ENCODE results near the gene PLEKHM1.
A peak's percentile ranks its signal among the peaks of the same experiment; 100 is the strongest.

DNA sequence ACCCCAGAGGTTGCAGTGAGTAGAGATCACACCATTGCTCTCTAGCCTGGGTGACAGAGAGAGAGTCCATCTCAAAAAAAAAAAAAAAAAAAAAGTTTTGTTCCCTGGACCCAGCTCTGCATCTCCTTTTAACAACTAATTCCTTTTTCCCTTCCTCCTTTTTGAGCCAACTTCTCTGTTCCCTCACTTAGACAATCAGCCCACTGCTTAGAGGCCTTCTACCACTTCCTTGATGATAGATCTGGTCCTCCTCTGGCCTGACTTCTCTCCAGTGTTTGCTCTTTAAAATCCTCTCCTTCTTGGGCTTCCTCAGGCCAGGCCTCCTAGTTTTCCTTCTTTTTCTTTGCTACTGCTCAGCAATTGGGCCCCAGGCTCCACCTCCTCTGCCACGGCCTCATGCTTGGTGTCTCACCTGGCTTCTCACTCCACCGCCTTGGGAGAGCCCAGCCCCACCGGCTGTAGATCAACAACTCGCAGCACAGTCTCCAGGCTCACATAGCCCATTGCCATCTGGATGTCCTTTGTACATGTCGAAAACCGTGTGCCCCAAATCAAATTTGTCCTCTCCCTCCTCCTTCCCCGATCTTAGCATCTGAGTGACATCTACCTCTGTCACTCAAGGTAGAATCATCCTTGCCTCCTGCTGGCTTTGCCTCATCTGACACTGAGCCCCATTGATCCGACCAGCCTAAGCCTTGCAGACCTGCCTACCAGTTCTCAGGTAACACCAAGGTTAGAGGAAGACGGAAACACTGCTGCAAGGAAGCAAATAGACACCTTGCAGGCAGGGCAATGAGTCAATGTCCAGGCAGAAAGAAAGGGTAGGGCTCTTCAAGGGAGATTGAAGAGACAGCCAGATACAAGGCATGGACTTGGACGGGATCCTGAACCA, 75.3 kb downstream of the PLEKHM1 start:
- TF ChIP-seq, protein P1, sequence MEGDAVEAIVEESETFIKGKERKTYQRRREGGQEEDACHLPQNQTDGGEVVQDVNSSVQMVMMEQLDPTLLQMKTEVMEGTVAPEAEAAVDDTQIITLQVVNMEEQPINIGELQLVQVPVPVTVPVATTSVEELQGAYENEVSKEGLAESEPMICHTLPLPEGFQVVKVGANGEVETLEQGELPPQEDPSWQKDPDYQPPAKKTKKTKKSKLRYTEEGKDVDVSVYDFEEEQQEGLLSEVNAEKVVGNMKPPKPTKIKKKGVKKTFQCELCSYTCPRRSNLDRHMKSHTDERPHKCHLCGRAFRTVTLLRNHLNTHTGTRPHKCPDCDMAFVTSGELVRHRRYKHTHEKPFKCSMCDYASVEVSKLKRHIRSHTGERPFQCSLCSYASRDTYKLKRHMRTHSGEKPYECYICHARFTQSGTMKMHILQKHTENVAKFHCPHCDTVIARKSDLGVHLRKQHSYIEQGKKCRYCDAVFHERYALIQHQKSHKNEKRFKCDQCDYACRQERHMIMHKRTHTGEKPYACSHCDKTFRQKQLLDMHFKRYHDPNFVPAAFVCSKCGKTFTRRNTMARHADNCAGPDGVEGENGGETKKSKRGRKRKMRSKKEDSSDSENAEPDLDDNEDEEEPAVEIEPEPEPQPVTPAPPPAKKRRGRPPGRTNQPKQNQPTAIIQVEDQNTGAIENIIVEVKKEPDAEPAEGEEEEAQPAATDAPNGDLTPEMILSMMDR (IDR thresholded peaks at IDR 0.05), result no peak
- peak; percentile 39 to 74 for TF ChIP-seq POLR2A (IDR thresholded peaks at IDR 0.05)

Measured in Peyer's patch (tissue), 4 donors.